ENCODE results near the gene TENM4.

DNA sequence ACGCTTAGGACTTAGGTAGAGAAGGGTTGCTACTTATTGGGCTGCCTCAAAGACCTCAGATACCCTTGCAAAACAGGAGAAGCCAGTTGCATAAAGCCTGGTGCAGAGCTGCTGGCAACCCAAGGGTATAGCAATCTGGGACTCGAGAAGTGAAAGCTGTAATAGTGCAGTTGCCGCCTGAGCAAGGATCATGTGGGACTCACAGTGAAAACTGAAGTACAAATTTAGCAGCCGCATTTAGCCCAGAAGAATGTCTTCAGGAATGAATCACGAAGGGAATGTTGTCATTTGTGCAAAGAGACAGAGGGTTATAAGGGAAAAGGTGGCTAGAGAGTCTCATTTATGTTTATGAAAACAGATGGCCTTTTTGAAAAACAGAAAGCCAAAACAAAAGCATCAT lies 267.2 kb downstream of the TENM4 start:
- TF ChIP-seq CTCF (IDR thresholded peaks at IDR 0.05; ENCODE audit: poor library complexity, severe bottlenecking) (no peak), EZH2 (IDR thresholded peaks at IDR 0.05; ENCODE audit: borderline replicate concordance, insufficient read depth, low read length, poor library complexity, severe bottlenecking) (no peak), RAD21 (conservative IDR thresholded peaks at IDR 0.05) (no peak), POLR2AphosphoS5 (IDR thresholded peaks at IDR 0.05) (no peak), TAF1 (IDR thresholded peaks at IDR 0.05; ENCODE audit: low read depth) (no peak)
